Progenitor cell of endocrine pancreas (in vitro differentiated cells): ENCODE measurements around the gene OR10P1. TPM values are rescaled to one million over a fixed set of nuclear protein-coding genes. Genes with fewer than 3 reads are reported as not detected.

Experiments
- DNase-seq: peaks from one replicate; pipeline ENCODE4 v3.0.0; 2021; ENCODE audit warnings: low spot score; ENCODE audit not compliant: unreplicated experiment
- H3K27ac Mint-ChIP-seq: 2 replicates; pipeline ENCODE4 v1.8.0; 2021; ENCODE audit warnings: mild to moderate bottlenecking, moderate library complexity, mixed read lengths
- H3K27me3 Mint-ChIP-seq: 2 replicates; pipeline ENCODE4 v1.8.0; 2021; ENCODE audit warnings: mixed read lengths
- H3K36me3 Mint-ChIP-seq: 2 replicates; pipeline ENCODE4 v1.8.0; 2022; ENCODE audit warnings: mixed read lengths; ENCODE audit not compliant: insufficient read depth
- H3K4me1 Mint-ChIP-seq: 2 replicates; pipeline ENCODE4 v1.8.0; 2021; ENCODE audit warnings: low read depth, mixed read lengths
- H3K4me3 Mint-ChIP-seq: 2 replicates; pipeline ENCODE4 v1.8.0; 2021; ENCODE audit warnings: low read depth, mild to moderate bottlenecking, moderate library complexity, mixed read lengths
- H3K9me3 Mint-ChIP-seq: 2 replicates; pipeline ENCODE4 v1.8.0; 2021; ENCODE audit warnings: low read depth, mixed read lengths
- CTCF ChIP-seq: fragments of 200-600 bp; sonication (generic); IDR thresholded peaks from one replicate; pipeline ENCODE4 v1.5.0; 2021; ENCODE audit warnings: antibody characterized with exemption, mild to moderate bottlenecking; ENCODE audit not compliant: unreplicated experiment
- total RNA-seq: library from RNA; stranded (reverse); gene quantifications from 2 replicates; pipeline ENCODE4 v1.2.1, GENCODE V29; 2021

OR10P1 gene
- total RNA-seq, 1 donor from 2014 or later: not detected

GRCh38 chr12:55664826-55665225 is 28.1 kb downstream of the OR10P1 start:
- peaks cover 3% of the 10 kb centered on the region for H3K27me3 Mint-ChIP-seq
- no peaks in the 10 kb centered on the region for H3K36me3 Mint-ChIP-seq
- DNase-seq: no peak
- no peak overlapping the region for H3K27ac Mint-ChIP-seq
- TF ChIP-seq CTCF: no peak
- no peaks in the 10 kb centered on the region for H3K4me1 Mint-ChIP-seq
- H3K4me3 Mint-ChIP-seq: no peak overlapping the region
- no peaks in the 10 kb centered on the region for H3K9me3 Mint-ChIP-seq

DNA sequence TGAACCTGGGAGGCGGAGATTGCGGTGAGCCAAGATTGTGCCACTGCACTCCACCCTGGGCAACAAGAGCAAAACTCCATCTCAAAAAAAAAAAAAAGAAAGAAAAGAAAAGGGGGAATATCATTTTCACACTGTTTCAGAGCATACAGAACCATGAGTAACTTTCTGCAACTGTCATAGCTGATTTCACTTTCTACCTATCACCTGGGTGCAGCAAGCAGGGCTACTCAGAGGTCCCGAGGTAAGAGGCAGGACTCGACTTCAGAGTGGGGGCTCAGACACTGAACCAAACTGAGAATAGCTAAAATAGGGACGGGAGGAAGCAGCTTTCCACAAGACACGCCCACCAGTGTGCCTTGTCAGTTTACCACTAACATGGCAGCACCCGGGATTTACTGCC is 29.8 kb downstream of the OR10P1 start:
- no peak for DNase-seq
- no peaks in the 10 kb centered on the region for H3K36me3 Mint-ChIP-seq
- H3K27ac Mint-ChIP-seq: no peak overlapping the region

DNA sequence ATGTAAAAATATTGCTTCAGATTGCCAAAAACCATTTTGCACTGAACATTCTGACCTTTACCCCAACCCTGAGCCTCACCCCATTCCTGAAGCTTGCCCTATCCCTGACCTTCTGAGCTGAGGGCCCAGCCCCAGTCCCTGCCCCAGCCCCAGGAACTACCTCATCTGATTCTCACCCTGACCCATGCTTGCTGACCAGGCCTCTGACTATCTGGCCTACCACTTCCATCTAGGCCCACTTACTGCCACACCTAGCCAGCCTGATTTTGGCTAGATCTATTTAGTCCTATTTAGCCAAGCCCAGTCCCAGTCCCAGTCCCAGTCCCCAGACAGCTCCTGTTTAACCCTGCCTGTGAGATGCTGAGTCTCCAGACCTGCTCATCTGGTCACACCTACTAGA is 33.6 kb downstream of the OR10P1 start:
- DNase-seq: no peak
- no peak overlapping the region for H3K4me3 Mint-ChIP-seq
- peaks cover 5% of the 10 kb centered on the region for H3K4me1 Mint-ChIP-seq
- H3K36me3 Mint-ChIP-seq: no peaks in the 10 kb centered on the region
- H3K27ac Mint-ChIP-seq: peak overlapping the region; percentile 66
- H3K9me3 Mint-ChIP-seq: no peaks in the 10 kb centered on the region
- TF ChIP-seq CTCF: no peak
- H3K27me3 Mint-ChIP-seq: peaks cover 14% of the 10 kb centered on the region

More for the DNA sequence above, 29.8 kb downstream of the OR10P1 start:
- Mint-ChIP-seq H3K4me1 (peaks cover 3% of the 10 kb centered on the region), H3K27me3 (peaks cover 3% of the 10 kb centered on the region), H3K4me3 (no peak overlapping the region), H3K9me3 (no peaks in the 10 kb centered on the region)
- no peak for TF ChIP-seq CTCF

GRCh38 chr12:55671746-55672145 is 35.1 kb downstream of the OR10P1 start:
- H3K4me1 Mint-ChIP-seq: peaks cover 5% of the 10 kb centered on the region
- H3K27ac Mint-ChIP-seq: no peak overlapping the region
- no peak for TF ChIP-seq CTCF
- no peaks in the 10 kb centered on the region for H3K9me3 Mint-ChIP-seq
- DNase-seq: no peak
- no peaks in the 10 kb centered on the region for H3K36me3 Mint-ChIP-seq
- peaks cover 16% of the 10 kb centered on the region for H3K27me3 Mint-ChIP-seq
- no peak overlapping the region for H3K4me3 Mint-ChIP-seq

- H3K27me3 Mint-ChIP-seq: peaks cover 16% of the 10 kb centered on the region
- no peaks in the 10 kb centered on the region for H3K9me3 Mint-ChIP-seq
- no peaks in the 10 kb centered on the region for H3K36me3 Mint-ChIP-seq
- no peak for DNase-seq
- no peak overlapping the region for H3K4me3 Mint-ChIP-seq
- H3K27ac Mint-ChIP-seq: no peak overlapping the region
- H3K4me1 Mint-ChIP-seq: peaks cover 5% of the 10 kb centered on the region
- TF ChIP-seq CTCF: no peak
These were observed 36.9 kb downstream of the OR10P1 start for GRCh38 chr12:55673638-55674037.
